ENCODE results near the gene POLA1.

The POLA1 gene

GRCh38 chrX:24693453-24694202 lies at the start of gene POLA1 (continued):
- TF ChIP-seq ZFP3 (tag by site-specific recombination; IDR thresholded peaks at IDR 0.05; ENCODE audit: low read depth) = no peak
- no peak for TF ChIP-seq ZNF548 (tag by site-specific recombination; IDR thresholded peaks at IDR 0.05)
- TF ChIP-seq ZNF768 (tag by site-specific recombination; IDR thresholded peaks at IDR 0.05) = no peak
- TF ChIP-seq FEZF1 (tag by site-specific recombination; IDR thresholded peaks at IDR 0.05) = peak; percentile 29; the same call in 1 of the 2 replicates
- TF ChIP-seq SCRT1 (tag by site-specific recombination; IDR thresholded peaks at IDR 0.05; ENCODE audit: borderline replicate concordance) = no peak
- TF ChIP-seq WT1 (tag by site-specific recombination; IDR thresholded peaks at IDR 0.05) = no peak
- peak; percentile 88 for TF ChIP-seq ZBTB6 (tag by site-specific recombination; IDR thresholded peaks at IDR 0.05)
- peak; percentile 99 for TF ChIP-seq ZNF335 (tag by site-specific recombination; conservative IDR thresholded peaks at IDR 0.05)
- TF ChIP-seq ZBTB20 (tag by site-specific recombination; IDR thresholded peaks at IDR 0.05) = peak; percentile 75
- TF ChIP-seq ZNF558 (tag by site-specific recombination; IDR thresholded peaks at IDR 0.05) = 0 out of 2 replicates have a peak, but pooled peaks have one; percentile 39
- TF ChIP-seq ZNF501 (tag by site-specific recombination; IDR thresholded peaks at IDR 0.05) = peak; percentile 39; the same call in 1 of the 2 replicates
- no peak; the same call in 1 of the 2 replicates for TF ChIP-seq ZNF610 (tag by site-specific recombination; IDR thresholded peaks at IDR 0.05; ENCODE audit: borderline replicate concordance)
- TF ChIP-seq ZNF76 (tag by site-specific recombination; IDR thresholded peaks at IDR 0.05; ENCODE audit: borderline replicate concordance, low read depth) = peak; percentile 88
- no peak for TF ChIP-seq ZNF623 (tag by site-specific recombination; IDR thresholded peaks at IDR 0.05)
- peak; percentile 96 for TF ChIP-seq ZFHX2 (tag by site-specific recombination; conservative IDR thresholded peaks at IDR 0.05)
- peak; percentile 84; the same call in 1 of the 2 replicates for TF ChIP-seq KLF7 (tag by site-specific recombination; IDR thresholded peaks at IDR 0.05; ENCODE audit: borderline replicate concordance)
- no peak for TF ChIP-seq ZNF529 (tag by site-specific recombination; IDR thresholded peaks at IDR 0.05; ENCODE audit: insufficient replicate concordance)
- no peak for TF ChIP-seq ZNF645 (tag by site-specific recombination; IDR thresholded peaks at IDR 0.05)
- TF ChIP-seq ZNF629 (tag by site-specific recombination; IDR thresholded peaks at IDR 0.05) = peak; percentile 75
- no peak for TF ChIP-seq ZNF114 (tag by site-specific recombination; IDR thresholded peaks at IDR 0.05)
- no peak for TF ChIP-seq ZNF214 (tag by site-specific recombination; IDR thresholded peaks at IDR 0.05; ENCODE audit: borderline replicate concordance)
- no peak for TF ChIP-seq MZF1 (tag by site-specific recombination; IDR thresholded peaks at IDR 0.05; ENCODE audit: borderline replicate concordance)
- TF ChIP-seq ZFP41 (tag by site-specific recombination; IDR thresholded peaks at IDR 0.05; ENCODE audit: borderline replicate concordance) = no peak
- TF ChIP-seq IKZF3 (tag by site-specific recombination; IDR thresholded peaks at IDR 0.05) = peak; percentile 99
- no peak for TF ChIP-seq ZNF16 (tag by site-specific recombination; IDR thresholded peaks at IDR 0.05; ENCODE audit: low read depth)
- TF ChIP-seq, protein P1, sequence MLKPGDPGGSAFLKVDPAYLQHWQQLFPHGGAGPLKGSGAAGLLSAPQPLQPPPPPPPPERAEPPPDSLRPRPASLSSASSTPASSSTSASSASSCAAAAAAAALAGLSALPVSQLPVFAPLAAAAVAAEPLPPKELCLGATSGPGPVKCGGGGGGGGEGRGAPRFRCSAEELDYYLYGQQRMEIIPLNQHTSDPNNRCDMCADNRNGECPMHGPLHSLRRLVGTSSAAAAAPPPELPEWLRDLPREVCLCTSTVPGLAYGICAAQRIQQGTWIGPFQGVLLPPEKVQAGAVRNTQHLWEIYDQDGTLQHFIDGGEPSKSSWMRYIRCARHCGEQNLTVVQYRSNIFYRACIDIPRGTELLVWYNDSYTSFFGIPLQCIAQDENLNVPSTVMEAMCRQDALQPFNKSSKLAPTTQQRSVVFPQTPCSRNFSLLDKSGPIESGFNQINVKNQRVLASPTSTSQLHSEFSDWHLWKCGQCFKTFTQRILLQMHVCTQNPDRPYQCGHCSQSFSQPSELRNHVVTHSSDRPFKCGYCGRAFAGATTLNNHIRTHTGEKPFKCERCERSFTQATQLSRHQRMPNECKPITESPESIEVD (tag by site-specific recombination; IDR thresholded peaks at IDR 0.05) = 0 out of 2 replicates have a peak, but pooled peaks have one; percentile 1
- TF ChIP-seq KLF8 (tag by site-specific recombination; IDR thresholded peaks at IDR 0.05) = peak; percentile 89
- TF ChIP-seq ZNF341 (tag by site-specific recombination; IDR thresholded peaks at IDR 0.05; ENCODE audit: low read depth) = no peak
- TF ChIP-seq ZNF155 (tag by site-specific recombination; IDR thresholded peaks at IDR 0.05) = no peak
- TF ChIP-seq, protein P2, sequence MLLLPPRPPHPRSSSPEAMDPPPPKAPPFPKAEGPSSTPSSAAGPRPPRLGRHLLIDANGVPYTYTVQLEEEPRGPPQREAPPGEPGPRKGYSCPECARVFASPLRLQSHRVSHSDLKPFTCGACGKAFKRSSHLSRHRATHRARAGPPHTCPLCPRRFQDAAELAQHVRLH (tag by site-specific recombination; IDR thresholded peaks at IDR 0.05) = 0 out of 2 replicates have a peak, but pooled peaks have one; percentile 6
- no peak for TF ChIP-seq ZNF521 (tag by site-specific recombination; IDR thresholded peaks at IDR 0.05)
- no peak for TF ChIP-seq ZNF624 (tag by site-specific recombination; IDR thresholded peaks at IDR 0.05)
- TF ChIP-seq, protein P3, sequence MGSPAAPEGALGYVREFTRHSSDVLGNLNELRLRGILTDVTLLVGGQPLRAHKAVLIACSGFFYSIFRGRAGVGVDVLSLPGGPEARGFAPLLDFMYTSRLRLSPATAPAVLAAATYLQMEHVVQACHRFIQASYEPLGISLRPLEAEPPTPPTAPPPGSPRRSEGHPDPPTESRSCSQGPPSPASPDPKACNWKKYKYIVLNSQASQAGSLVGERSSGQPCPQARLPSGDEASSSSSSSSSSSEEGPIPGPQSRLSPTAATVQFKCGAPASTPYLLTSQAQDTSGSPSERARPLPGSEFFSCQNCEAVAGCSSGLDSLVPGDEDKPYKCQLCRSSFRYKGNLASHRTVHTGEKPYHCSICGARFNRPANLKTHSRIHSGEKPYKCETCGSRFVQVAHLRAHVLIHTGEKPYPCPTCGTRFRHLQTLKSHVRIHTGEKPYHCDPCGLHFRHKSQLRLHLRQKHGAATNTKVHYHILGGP (tag by site-specific recombination; IDR thresholded peaks at IDR 0.05) = no peak
- no peak for TF ChIP-seq ZNF555 (tag by site-specific recombination; conservative IDR thresholded peaks at IDR 0.05)
- peak; percentile 99 for TF ChIP-seq ZBTB8A (tag by site-specific recombination; IDR thresholded peaks at IDR 0.05)
